NB4 (cell line): Measurements from ENCODE around the gene TEDC2.

ENCODE experiments used
- TF ChIP-seq, protein P1 (sequence below): IDR thresholded peaks from one replicate; pipeline ENCODE4 v1.5.1; 2012; ENCODE audit warnings: low read depth, low read length
- TF ChIP-seq, protein P2 (sequence below): IDR thresholded peaks from 2 replicates; pipeline ENCODE4 v1.6.1; 2011; ENCODE audit warnings: low read depth, low read length

DNA sequence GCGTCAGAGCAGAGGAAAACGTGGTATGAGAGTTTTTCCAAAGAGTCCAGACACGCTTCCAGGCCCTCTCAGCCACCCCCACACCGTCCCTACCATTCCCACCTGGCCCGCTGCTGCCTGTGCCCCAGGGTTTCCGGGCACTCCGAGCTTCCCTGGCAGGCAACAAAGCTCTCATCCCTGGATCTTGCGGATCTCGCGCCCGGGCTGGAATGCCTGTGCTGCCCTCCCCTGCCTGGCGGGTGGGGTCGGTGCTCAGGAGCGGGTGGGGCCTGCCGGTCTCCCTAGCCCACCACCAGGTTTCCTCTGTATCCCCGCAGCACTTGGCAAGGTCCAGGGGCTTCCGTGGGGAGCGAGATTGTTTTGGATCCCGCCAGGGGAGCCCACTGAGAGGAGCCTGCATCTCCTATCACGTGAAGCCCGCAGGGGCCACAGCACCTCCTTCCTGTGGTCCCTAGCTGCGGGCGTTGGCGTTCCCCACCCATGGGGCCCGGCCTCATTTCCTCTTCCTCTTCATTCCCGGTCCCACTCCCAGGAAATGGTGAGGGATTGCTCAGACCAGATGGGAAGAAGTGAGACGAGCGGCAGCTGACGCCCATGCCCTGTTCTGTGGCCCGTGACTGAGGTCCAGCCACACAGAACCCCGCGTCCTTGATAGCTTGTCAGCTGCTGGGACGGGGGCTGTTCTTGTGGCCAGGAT, 26.1 kb downstream of the TEDC2 start:
- TF ChIP-seq, protein P1, sequence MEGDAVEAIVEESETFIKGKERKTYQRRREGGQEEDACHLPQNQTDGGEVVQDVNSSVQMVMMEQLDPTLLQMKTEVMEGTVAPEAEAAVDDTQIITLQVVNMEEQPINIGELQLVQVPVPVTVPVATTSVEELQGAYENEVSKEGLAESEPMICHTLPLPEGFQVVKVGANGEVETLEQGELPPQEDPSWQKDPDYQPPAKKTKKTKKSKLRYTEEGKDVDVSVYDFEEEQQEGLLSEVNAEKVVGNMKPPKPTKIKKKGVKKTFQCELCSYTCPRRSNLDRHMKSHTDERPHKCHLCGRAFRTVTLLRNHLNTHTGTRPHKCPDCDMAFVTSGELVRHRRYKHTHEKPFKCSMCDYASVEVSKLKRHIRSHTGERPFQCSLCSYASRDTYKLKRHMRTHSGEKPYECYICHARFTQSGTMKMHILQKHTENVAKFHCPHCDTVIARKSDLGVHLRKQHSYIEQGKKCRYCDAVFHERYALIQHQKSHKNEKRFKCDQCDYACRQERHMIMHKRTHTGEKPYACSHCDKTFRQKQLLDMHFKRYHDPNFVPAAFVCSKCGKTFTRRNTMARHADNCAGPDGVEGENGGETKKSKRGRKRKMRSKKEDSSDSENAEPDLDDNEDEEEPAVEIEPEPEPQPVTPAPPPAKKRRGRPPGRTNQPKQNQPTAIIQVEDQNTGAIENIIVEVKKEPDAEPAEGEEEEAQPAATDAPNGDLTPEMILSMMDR = no peak
- TF ChIP-seq, protein P2, sequence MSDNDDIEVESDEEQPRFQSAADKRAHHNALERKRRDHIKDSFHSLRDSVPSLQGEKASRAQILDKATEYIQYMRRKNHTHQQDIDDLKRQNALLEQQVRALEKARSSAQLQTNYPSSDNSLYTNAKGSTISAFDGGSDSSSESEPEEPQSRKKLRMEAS = no peak
